Diencephalon (tissue), 1 donor: ENCODE measurements around the gene DDX17. TPM values are rescaled to one million over a fixed set of nuclear protein-coding genes. Genes with fewer than 3 reads are reported as not detected.

Experiments
- total RNA-seq: library from RNA; depleted of rRNA; stranded (reverse); fragments of >200 nt; gene quantifications from one replicate; pipeline ENCODE4 v1.2.3, GENCODE V29; 2014

The DDX17 gene
- 510 TPM for total RNA-seq

DNA sequence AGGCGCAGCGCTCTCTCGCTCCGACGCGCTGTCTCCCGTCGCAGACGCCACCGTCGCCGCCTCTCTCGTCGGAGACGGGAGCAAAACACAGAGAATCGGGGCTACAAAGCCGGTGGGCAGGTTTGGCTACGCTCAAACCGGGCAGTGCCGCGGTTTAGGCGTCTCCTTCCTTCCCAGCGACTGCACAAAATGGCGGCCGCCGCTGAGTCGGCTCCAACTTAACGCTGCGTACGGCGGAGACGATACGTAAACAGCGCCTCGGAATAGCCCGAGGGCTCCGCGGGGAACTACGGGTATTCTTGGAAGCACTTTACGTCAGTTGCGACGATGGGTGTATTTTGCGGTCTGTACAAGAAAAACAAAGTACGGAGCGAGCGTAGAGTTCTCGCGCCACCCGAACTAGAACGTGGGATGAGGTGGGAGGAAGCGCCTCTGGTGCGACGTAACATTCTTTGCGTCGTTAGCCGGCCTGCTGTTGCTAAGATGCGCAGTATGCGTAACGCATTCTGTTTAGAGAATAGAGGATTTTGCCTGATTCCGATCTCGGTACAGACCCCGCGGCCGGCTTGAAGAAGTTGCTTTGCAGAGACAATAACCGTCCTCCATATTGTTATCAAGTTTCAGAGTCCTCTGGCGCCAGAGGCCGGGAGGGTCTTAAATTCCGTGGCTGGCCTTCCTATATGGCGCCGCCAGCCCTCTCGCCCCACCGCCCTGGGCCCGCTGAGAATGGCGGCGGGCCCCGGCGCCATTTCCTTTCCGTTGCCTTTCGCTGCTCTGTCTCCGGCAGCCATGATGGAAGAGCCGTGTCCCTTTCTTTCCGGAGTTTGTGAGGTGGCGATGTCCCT lies at the start of gene DDX17:
TSS of gene DDX17 (minus strand) at position 194 of the 845 bp plus-strand sequence.

GRCh38 chr22:38467904-38468442 lies 38.1 kb downstream of the DDX17 start, which contains the start of gene KDELR3:
Gene KDELR3, plus strand, starts transcription at chr22:38468096. Its CDS starts 138 bp downstream, at chr22:38468234.

GRCh38 chr22:38455076-38455529 lies 51.0 kb downstream of the DDX17 start, which contains the start of gene KCNJ4:
Gene KCNJ4, minus strand, starts transcription at chr22:38455199. Its CDS starts 27,067 bp downstream, at chr22:38428132.

Other genes with a start within 250 kb of the DDX17 start
- 21.0 TPM for gene TMEM184B, start 233.3 kb downstream of the DDX17 start, total RNA-seq
- gene CSNK1E, start 188.9 kb downstream of the DDX17 start, total RNA-seq, result 154 TPM
- 6.5 TPM for gene KCNJ4, start 51.1 kb downstream of the DDX17 start, total RNA-seq
- 1.2 TPM for gene KDELR3, start 38.2 kb downstream of the DDX17 start, total RNA-seq
- gene DMC1, start 63.9 kb upstream of the DDX17 start, total RNA-seq, result 7.6 TPM
- 9.2 TPM for gene FAM227A, start 150.1 kb upstream of the DDX17 start, total RNA-seq
- 23.8 TPM for gene CBY1, start 150.3 kb upstream of the DDX17 start, total RNA-seq
- 44.3 TPM for gene TOMM22, start 175.6 kb upstream of the DDX17 start, total RNA-seq
- 44.8 TPM for gene JOSD1, start 194.6 kb upstream of the DDX17 start, total RNA-seq
- 36.2 TPM for gene GTPBP1, start 199.6 kb upstream of the DDX17 start, total RNA-seq
- 52.6 TPM for gene SUN2, start 249.7 kb upstream of the DDX17 start, total RNA-seq